G401.6 (cell line): Measurements from ENCODE around the gene SYAP1.
"Not testable (repeated sequence)": the region's sequence is repeated elsewhere in the genome, so short reads cannot be mapped to it uniquely, and the experiment has no call there.

Source experiments
- FAIRE-seq: peaks from 2 replicates; lab custom pipeline; 2012; peaks lifted over from hg19 to GRCh38; lab: Jason Lieb, UNC

The SYAP1 gene

DNA sequence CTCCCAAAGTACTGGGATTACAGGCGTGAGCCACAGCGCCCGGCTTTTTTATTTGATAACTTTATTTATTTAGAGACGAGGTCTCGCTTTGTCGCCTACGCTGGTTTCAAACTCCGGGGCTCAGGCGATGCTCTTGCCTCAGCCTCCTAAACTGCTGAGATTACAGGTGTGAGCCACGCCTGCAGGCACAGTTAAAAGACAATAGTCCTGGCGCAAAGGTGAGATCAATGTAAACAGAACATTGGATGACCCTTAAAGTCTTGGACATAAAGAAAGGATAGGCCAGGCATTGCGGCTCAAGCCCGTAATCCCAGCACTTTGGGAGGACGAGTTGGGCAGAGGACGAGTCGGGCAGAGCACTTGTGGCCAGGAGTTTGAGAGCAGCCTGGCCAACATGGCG is 64.0 kb downstream of the SYAP1 start:
- no peak for FAIRE-seq

GRCh38 chrX:16784440-16784839 is 65.0 kb downstream of the SYAP1 start:
- FAIRE-seq: not testable (repeated sequence)

DNA sequence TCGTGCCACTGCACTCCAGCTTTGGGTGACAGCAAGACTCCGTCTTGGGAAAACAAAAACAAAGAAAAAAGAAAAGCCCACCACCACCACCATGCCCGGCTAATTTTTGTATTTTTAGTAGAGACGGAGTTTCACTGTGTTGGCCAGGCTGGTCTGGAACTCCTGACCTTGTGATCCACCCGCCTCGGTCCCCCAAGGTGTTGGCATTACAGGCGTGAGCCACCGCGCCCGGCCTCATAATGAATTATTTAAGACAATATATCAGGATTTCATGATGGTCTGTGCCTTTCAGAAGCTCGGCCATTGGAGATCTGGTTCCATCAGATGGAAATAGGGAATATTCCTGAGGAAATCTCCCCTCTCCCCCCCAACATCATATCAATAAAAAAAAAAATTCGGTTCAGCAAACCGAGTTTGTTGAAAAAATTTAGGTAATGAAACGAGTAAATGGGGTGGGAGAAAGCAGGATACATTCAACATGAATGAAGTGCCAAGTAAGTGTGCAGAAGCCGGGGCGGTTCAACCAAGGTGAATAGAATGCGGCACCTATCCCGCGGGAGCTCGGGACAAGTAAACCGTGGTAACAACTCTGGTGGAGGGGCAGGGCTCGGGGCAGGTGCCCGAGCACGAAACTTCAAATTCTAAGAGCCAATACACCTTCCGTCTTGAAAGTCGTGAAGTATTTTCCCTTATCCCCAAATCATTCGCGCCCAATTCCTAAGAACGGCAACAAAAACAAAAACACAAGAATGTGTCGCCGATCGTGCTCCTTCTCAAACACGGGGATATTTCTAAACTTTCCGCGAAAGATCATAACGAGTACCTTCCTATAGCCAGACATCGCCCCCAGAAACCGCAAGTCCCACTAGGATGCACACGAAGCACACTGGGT is 66.1 kb downstream of the SYAP1 start:
- FAIRE-seq: no peak

DNA sequence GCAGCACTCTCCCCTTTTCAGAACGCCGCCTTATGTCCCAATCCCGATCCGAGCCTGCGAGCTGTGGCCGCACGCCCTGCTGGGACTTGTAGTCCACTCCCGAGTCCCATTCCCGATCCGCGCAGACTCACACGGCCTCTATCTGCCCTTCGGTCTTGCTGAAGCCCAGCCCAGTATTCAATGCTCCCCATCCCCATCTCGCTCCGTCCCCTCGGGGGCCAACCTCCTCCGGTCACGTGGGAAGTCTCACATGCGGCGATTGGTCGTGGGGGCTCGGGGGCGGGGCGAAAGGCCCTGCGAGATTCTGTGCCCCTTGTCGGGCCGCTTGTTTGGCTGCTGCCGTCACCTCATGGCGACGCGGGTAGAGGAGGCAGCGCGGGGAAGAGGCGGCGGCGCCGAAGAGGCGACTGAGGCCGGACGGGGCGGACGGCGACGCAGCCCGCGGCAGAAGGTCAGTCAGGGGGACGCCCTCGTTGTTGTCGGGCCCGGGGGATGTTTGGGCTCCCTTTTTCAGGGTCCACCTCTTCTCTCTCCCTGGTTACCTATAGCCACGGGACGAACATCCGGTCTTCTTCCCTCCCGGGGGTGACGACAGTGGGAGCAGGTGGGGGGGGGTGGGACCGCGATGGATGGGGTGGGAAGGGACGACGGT is 66.9 kb downstream of the SYAP1 start, which contains the start of gene TXLNG:
TSS of gene TXLNG (plus strand) at position 328 of the 652 bp plus-strand sequence. CDS start at position 350, 22 bp downstream.
- peak; percentile 99 for FAIRE-seq

DNA sequence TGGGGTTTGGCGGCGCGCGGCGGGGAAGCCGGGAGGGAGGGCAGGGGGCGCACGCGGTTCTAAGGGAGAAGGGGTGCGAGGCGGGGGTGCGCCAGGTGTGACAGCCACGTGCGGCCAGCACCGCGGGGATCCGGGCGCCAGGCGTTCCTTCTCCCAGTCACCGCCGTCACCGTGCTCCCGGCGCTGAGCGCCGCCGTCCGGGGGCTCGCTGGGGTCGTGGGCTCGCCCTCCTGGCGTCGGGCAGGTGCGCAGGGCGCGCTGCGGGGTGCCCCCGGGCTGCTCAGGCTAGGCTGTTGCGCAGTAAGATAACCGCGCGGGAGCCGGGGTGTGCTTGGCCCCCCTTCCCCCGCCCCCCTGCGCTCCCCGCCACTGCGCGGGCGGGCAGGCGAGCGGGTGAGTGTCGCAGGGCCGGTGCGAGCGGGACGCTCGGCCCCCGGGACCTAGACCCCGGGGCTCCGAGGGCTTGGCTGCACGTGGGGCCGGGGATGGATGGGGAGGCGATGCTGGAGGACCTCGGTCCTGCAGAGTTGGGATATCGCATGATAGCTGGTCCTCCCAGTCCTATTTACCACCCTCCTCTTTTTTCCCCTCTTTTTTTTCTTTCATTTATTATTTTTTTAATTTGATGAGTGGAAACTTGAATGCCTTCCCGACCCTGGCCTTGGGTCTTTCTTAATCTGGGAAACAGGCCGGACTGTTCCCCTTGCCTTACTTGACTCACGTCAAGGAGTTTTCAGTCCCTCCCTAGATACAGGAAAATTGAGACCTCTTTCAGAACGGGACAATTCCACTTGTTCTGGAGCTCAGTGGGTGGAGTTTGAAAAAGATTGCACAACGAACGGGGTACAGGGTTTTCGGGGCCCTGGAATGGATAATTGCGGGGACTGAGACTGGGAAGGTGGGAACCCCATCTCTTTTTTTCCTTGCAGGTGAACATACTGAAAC is 67.7 kb downstream of the SYAP1 start:
- FAIRE-seq: no peak

DNA sequence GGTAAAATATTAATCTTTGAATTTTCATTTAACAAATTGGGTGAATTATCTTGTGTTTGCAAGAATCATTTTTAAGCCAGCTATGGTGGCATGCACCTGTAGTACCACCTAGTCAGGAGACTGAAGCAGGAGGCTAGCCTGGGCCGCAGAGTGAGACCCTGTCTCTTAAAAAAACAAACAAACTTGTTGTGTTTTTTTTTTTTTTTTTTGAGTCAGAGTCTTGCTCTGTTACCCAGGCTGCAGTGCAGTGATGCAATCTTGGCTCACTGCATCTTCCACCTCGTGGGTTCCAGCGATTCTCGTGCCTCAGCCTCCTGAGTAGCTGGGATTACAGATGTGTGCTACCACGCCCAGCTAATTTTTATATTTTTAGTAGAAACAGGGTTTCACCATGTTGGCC is 69.1 kb downstream of the SYAP1 start:
- no peak for FAIRE-seq

DNA sequence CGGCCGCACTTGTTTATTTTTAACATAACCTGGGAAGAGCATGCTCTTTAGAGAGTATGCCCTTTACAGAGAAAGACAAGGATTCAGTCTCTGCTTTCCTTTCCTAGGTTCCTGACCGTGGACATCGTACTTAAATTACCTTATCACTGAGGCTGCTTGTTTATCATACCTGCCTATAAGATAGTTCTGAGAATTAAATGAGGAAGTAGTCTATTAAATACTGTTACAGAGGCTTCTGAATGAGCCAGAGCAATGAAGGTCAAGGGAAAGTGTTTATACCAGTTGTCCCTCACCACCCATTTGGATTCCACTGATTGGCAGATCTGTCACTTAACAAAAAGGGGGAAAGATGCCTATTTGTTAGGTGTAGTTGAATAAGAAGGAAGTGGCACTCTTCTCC is 76.9 kb downstream of the SYAP1 start:
- FAIRE-seq: no peak

GRCh38 chrX:16797358-16797757 is 77.9 kb downstream of the SYAP1 start:
- no peak for FAIRE-seq

DNA sequence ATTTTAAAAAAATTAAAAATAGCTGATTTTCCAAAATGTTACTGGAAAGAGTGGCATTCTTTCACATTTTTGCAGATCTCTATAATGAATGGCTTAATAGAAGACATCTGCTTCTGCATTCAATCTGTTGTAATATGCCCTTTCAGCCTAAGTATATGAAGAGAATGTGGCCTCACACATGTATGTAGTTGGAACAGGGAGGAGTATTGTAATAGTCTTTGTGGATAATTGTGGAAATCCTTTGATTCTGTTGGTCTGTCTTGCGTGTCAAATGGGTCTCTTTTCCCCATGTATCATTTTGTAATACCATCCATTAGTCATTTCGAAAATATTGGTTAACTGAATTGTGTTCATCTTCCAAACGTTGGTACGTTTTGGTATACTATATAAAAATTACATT is 78.4 kb downstream of the SYAP1 start:
- FAIRE-seq: no peak

DNA sequence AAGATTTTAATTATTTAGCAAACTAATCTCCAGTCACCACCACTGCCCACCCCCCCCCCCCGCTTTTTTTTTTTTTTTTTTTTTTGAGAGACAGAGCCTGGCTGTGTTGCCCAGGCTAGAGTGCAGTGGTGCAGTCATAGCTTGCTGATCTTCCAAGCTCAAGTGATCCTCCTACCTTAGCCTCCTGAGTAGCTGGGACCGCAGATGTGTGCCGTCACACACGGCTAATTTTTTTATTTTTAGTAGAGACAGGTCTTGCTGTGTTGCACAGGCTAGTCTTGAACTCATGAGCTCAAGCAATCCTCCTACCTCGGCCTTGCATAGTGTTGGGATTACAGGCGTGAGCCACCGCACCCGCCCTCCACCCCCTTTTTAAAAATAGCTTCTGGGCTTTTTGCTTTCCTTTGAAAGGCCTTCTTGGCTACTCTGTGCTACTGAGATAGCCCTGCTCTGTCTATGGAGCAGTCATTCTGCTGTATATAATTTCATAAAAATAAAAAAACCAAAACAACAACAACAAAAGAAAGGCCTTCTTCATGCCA is 85.6 kb downstream of the SYAP1 start:
- no peak for FAIRE-seq

DNA sequence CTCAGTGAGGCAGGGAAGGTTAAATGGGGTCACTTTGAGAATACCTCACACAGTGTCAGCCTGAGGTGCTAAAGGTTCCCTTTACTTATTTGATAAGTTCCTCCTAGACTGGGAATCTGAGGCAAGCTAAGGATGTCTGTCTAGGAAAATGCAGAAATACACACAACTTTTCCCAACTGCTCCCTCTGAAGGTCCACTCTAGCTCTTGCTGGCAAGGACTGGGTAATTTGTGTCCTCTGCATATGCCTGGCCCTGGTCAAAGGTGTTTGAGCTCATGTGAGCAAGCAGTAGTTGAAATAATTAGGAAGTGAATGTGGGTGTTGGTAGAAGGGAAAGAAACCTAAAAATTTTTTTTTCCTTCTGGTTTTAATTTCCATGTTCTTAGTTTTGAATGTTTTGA is 88.1 kb downstream of the SYAP1 start:
- FAIRE-seq: no peak

DNA sequence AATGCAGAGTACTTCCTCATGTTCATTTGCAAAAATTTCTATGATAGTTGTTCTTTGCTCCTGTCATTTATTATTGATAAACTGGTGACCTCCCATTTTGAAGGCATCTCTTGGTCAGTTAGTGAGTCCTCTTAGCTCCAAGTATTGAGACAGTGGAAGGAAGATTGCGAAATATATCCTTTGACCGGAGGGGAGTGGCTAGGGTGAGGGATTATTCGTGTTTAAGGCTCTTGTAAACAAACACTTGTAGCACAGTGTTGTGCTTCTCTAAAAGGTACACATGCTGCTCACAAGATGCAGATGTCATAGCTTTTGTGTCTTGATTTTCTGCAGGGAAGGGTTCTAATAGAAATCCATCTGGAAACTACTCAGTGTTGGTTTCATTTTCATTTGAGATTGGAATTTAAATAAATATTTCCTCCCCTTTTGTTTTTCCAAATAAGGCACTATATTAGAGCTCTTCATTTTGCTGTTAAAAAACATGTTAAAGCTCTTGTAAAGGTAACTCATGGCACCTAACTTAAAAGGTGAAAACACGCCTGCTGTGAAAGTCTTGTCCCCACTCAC is 88.6 kb downstream of the SYAP1 start:
- no peak for FAIRE-seq

GRCh38 chrX:16814597-16814996 is 95.2 kb downstream of the SYAP1 start:
- no peak for FAIRE-seq
